CD4-positive, alpha-beta T cell (primary cell): ENCODE results near the gene DCP1B. TPM values are rescaled to one million over a fixed set of nuclear protein-coding genes. Genes with fewer than 3 reads are reported as not detected.

Experiments used
- ATAC-seq: fragments of 200-7000 bp; cut with Tn5 transposase; one replicate; pipeline ENCODE4 v1.10.0; 2022; ENCODE audit warnings: mild to moderate bottlenecking; ENCODE audit not compliant: poor library complexity
- CTCF ChIA-PET: fragments of 350-600 bp; sonication (Branson Sonifier 250); formaldehyde crosslinking; loops from one replicate; lab custom pipeline; 2021; ENCODE audit warnings: antibody characterized with exemption, inconsistent platforms; lab: Charles Lee
- POLR2A ChIA-PET: fragments of 350-600 bp; sonication (Branson Sonifier 250); formaldehyde crosslinking; loops from one replicate; lab custom pipeline; 2021; ENCODE audit warnings: antibody characterized with exemption, inconsistent platforms; lab: Charles Lee
- DNase-seq, 14 experiments: peaks; one replicate each; pipeline ENCODE4 v3.0.0-alpha.2; 2013 to 2020; ENCODE audit warnings: mixed read lengths in 2 of 14
- H3K27ac ChIP-seq, 2 donors: one replicate each; pipeline versions ENCODE4 v1.5.1 to v1.7.0; 2013; ENCODE audit warnings: low read length in 2 of 2, low read depth in 1 of 2, mild to moderate bottlenecking in 1 of 2
- H3K27me3 ChIP-seq, 2 experiments: 1 replicate in 1 of 2; 2 replicates in 1 of 2; pipeline versions ENCODE4 v1.6.1 to v1.7.0; 2013; ENCODE audit warnings: low read length in 2 of 2, control low read depth in 1 of 2, mild to moderate bottlenecking in 1 of 2, moderate library complexity in 1 of 2; ENCODE audit not compliant: insufficient read depth in 2 of 2, control insufficient read depth in 1 of 2
- H3K36me3 ChIP-seq: one replicate; pipeline ENCODE4 v1.6.1; 2013; ENCODE audit warnings: low read length, control low read depth; ENCODE audit not compliant: insufficient read depth
- H3K4me1 ChIP-seq: one replicate; pipeline ENCODE4 v1.6.1; 2013; ENCODE audit warnings: low read length, control low read depth; ENCODE audit not compliant: insufficient read depth
- H3K4me3 ChIP-seq: one replicate; pipeline ENCODE4 v1.5.1; 2013; ENCODE audit warnings: mild to moderate bottlenecking, low read length, moderate library complexity
- H3K9me3 ChIP-seq, 2 experiments: 1 replicate in 1 of 2; 2 replicates in 1 of 2; pipeline versions ENCODE4 v1.6.1 to v1.7.0; 2013; ENCODE audit warnings: low read length in 2 of 2, mild to moderate bottlenecking in 2 of 2, control low read depth in 1 of 2, moderate library complexity in 1 of 2; ENCODE audit not compliant: control insufficient read depth in 1 of 2, insufficient read depth in 1 of 2
- H3K27ac Mint-ChIP-seq: one replicate; pipeline ENCODE4 v1.8.0; 2020; ENCODE audit warnings: mixed read lengths
- H3K27me3 Mint-ChIP-seq: one replicate; pipeline ENCODE4 v1.8.0; 2021; ENCODE audit warnings: mixed read lengths
- H3K36me3 Mint-ChIP-seq: one replicate; pipeline ENCODE4 v1.8.0; 2021; ENCODE audit warnings: low read depth, mixed read lengths
- H3K4me1 Mint-ChIP-seq: one replicate; pipeline ENCODE4 v1.8.0; 2021; ENCODE audit warnings: low read depth, mixed read lengths
- H3K4me3 Mint-ChIP-seq: one replicate; pipeline ENCODE4 v1.8.0; 2020; ENCODE audit warnings: mild to moderate bottlenecking, mixed read lengths
- H3K9me3 Mint-ChIP-seq: one replicate; pipeline ENCODE4 v1.8.0; 2020; ENCODE audit warnings: mixed read lengths
- CTCF ChIP-seq: fragments of 200-600 bp; IDR thresholded peaks from one replicate; pipeline ENCODE4 v1.8.0; 2022; ENCODE audit warnings: antibody characterized with exemption, mild to moderate bottlenecking
- intact Hi-C, 2 experiments: fragments of 100-400 bp; cut with DNase I in 1 of 2; cut with micrococcal nuclease in 1 of 2; formaldehyde crosslinking; loops; one replicate each; pipeline versions ENCODE4 v1.15.1 to v1.9.0; 2023 to 2025; cut with DNase I, micrococcal nuclease
- total RNA-seq, 174 experiments: library from RNA in 2 of 174; stranded (reverse) in 2 of 174; gene quantifications; one replicate each; pipeline ENCODE4 v1.2.3 and lab custom pipeline; 2021 to 2026

DCP1B gene
- total RNA-seq, 2 experiments from 2014 or later: 4.3 to 4.6 TPM

GRCh38 chr12:1908758-1909157 is 95.5 kb downstream of the DCP1B start:
- no peak overlapping the region for H3K4me3 Mint-ChIP-seq
- Histone ChIP-seq H3K36me3 (no peaks in the 10 kb centered on the region), H3K4me3 (no peak overlapping the region), H3K27ac (no peak overlapping the region), H3K27me3 (peaks cover 0 to 2% of the 10 kb centered on the region in 2 experiments), H3K9me3 (peaks cover 24 to 25% of the 10 kb centered on the region in 2 experiments), H3K4me1 (peaks cover 9% of the 10 kb centered on the region)
- ChIA-PET POLR2A (no interaction called here), CTCF (no interaction called here)
- no peak for TF ChIP-seq CTCF
- H3K4me1 Mint-ChIP-seq: peaks cover 3% of the 10 kb centered on the region
- DNase-seq: no peak
- H3K27me3 Mint-ChIP-seq: peaks cover 15% of the 10 kb centered on the region
- intact Hi-C loops: no loop called here
- H3K9me3 Mint-ChIP-seq: peaks cover 6% of the 10 kb centered on the region
- H3K27ac Mint-ChIP-seq: no peak overlapping the region
- ATAC-seq: no peak
- H3K36me3 Mint-ChIP-seq: peaks cover 3% of the 10 kb centered on the region

GRCh38 chr12:1907652-1908611 is 96.3 kb downstream of the DCP1B start:
- H3K27me3 Mint-ChIP-seq: peaks cover 15% of the 10 kb centered on the region

GRCh38 chr12:1906579-1906978 is 97.7 kb downstream of the DCP1B start:
- peaks cover 21% of the 10 kb centered on the region for H3K9me3 Mint-ChIP-seq
- peaks cover 9% of the 10 kb centered on the region for H3K4me1 ChIP-seq
- intact Hi-C loops: no loop called here
- peaks cover 3% of the 10 kb centered on the region for H3K4me1 Mint-ChIP-seq
- no peak overlapping the region for H3K27ac ChIP-seq
- TF ChIP-seq CTCF: no peak
- H3K36me3 Mint-ChIP-seq: peaks cover 8% of the 10 kb centered on the region
- no peak overlapping the region for H3K4me3 ChIP-seq
- peaks cover 15% of the 10 kb centered on the region for H3K27me3 Mint-ChIP-seq
- no peak overlapping the region for H3K27ac Mint-ChIP-seq
- peaks cover 0 to 2% of the 10 kb centered on the region in 2 experiments for H3K27me3 ChIP-seq
- ChIA-PET POLR2A (no interaction called here), CTCF (no interaction called here)
- no peaks in the 10 kb centered on the region for H3K36me3 ChIP-seq
- ATAC-seq (no peak), DNase-seq (no peak)
- peaks cover 25 to 32% of the 10 kb centered on the region in 2 experiments for H3K9me3 ChIP-seq
- H3K4me3 Mint-ChIP-seq: no peak overlapping the region

More at GRCh38 chr12:1907652-1908611, 96.3 kb downstream of the DCP1B start:
- Histone ChIP-seq H3K27me3 (peaks cover 0 to 2% of the 10 kb centered on the region in 2 experiments), H3K4me1 (peaks cover 9% of the 10 kb centered on the region), H3K36me3 (no peaks in the 10 kb centered on the region), H3K4me3 (peak overlapping the region; percentile 12), H3K27ac (no peak overlapping the region), H3K9me3 (peaks cover 25 to 29% of the 10 kb centered on the region in 2 experiments)
- CTCF ChIA-PET: no interaction called here
- POLR2A ChIA-PET: no interaction called here
- intact Hi-C loops: no loop called here
- ATAC-seq: no peak
- H3K4me1 Mint-ChIP-seq: peaks cover 3% of the 10 kb centered on the region
- peak overlapping the region; percentile 67 for H3K4me3 Mint-ChIP-seq
- peak in 7 of 14 experiments; percentile 25 to 46 (median 35) for DNase-seq
- H3K9me3 Mint-ChIP-seq: peaks cover 12% of the 10 kb centered on the region
- H3K27ac Mint-ChIP-seq: no peak overlapping the region
- no peak for TF ChIP-seq CTCF
- peaks cover 4% of the 10 kb centered on the region for H3K36me3 Mint-ChIP-seq
